HG03039 (cell line): ENCODE results near the gene BRME1.
"Not testable (repeated sequence)": the region's sequence is repeated elsewhere in the genome, so short reads cannot be mapped to it uniquely, and the experiment has no call there.

ENCODE experiments used
- ATAC-seq: cut with Tn5 transposase; IDR thresholded peaks from one replicate; pipeline ENCODE4 v1.9.1; 2021; ENCODE audit warnings: mild to moderate bottlenecking, moderate library complexity; ENCODE audit not compliant: unreplicated experiment

Gene BRME1

DNA sequence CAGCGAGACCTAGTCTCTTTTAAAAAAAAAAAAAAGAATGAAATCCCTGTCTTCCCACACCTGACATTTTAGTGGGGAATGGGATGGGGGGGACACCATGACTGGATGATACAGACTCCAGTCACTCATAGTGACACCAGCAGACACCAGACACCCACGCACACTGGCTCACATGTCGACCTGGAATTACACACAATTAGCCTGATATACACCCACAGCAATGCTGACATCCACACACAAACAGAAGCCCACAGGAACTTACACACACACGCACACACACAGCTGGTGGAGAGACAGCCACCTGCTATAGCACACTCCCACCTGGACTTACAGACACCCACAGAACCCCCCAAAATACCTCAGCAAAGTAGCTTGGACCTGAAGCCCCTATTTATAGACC lies 37.3 kb downstream of the BRME1 start:
- no peak for ATAC-seq

DNA sequence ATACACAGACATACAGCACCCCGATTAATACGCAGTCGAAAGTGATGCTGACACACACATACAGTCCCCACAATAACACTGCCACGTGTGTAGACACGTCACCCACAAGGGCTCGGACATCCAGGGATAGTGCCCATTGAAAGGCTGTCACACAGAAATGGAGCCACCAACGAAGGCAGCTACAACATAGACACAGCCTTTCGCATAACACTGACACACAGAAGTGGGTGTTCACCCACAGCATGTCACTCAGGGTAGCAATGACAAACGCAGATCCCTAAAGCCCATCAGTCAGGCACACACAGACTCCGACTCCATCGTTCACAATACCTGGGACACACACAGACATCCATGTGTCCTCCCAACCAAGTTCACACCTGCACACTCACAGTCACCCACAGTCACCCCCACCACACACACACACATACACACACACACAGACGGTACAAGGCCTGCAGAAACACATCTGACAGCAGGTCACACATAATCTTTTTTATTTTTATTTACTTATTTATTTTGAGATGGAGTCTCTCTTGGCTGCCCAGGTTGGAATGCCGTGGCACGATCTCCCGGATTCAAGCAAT lies 39.4 kb downstream of the BRME1 start:
- ATAC-seq, result no peak

DNA sequence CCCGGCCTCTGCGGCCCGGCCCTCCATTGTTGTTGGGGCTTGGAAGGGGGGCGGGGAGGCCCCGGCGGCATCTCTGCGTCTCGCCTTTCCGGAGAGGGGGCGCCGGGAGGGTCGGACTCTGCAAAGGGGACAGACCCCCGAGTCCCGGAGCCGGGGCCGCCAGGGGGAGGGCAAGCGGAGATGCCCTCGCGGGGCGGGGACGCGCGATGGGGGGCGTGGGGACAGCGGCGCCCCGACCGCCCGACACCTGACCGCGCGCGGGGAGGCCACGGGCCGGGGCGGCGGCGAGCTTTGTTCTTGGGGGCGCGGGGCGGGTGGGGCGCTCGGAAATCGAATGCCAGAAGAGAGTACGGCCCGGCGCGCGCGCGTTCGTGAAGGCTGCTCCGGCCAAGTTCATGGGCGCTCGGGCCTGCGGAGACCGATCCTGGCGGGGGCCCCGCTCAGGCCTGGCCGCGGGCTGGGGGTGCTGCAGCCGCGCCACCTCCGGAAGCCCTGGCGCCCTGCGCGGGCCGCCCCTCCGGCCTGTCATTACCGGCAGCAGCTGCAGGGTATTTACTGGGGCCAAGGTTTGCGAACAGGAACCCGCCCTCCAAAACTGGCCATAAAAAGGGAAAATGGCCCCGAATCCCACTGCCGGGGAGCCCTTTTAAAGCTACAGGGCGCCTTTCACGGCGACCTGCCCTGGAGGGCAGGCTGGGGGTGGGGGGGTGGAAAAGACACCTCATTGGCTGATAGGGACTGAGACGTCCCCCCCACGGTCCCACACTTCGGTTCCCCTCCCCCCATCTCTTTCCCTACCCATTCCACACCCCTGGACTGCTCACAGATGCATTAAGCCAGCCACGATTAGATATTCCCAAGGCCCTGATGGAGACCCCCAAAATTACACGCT lies 40.1 kb downstream of the BRME1 start:
- no peak for ATAC-seq

DNA sequence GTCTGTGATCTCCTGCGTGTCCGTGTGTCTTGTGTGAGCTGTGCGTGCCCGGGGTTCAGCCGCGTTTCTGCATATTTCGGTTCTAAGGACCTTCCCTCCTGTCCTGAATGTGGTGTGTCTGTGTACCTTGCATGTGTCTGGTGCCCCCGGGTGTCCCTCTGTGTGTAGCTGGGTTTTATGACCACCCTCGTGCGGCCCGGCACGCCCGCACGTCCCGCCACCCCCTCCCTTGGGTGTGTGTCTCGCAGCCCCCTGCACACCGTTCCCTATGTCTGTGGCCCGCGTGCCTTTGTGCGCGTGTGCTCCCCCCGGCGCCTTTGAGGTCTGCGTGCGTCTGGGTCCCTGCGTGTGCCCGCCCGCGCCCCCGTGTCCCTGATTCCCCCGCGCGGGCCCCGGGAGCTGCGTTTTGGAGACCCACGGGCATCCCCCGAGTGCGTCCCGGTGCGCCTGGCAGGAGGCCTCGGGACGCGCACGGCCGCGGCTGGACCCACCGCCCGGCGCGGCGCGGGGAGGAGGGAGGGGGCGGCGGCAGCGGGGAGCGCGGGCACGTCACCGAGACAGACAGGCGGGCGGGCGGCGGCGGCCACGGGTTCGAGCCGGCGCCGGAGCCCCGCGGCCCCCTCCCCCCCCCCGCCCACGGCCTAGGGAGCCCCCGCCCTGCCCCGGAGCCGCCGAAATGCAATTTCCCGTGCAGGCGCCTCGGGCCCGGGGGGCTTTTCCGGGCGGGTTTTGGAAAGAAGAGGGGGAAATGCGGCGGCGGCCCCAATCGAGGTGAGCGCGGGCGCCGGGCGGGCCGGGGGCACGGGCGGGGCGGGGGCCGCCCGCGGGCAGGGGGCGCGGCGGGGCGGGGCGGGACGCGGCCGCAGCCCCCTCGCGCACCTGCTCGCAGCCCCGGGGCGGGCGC lies 41.0 kb downstream of the BRME1 start:
- no peak for ATAC-seq

DNA sequence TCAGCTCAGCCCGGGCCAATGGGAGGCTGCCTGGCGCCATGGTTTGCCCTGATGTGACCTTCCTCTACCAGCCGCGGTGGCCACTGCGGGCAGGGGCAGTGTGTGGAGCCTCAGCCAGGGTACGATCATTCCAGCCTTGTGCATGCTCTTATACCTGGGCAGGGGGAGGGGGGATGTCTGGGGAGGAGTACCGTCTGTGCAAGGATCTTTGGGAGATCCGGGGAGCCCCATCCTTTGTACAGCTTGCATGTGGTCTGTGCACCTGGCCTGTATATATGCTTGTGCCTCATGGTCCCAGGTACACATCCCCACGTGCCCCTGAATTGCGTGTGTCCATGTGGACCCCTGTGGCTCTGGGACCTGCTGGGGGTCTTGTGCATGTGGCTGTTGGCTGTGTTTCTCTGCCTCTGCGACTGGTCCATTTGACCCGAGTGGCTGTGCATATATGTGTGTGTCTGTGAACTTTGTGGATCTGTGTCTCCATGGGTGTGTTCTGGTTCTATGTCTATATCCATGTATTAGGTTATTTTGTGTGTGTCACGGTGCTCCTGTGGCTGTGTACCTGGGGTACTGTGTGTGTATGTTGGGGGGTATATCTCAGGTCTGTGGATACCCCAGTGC lies 41.8 kb downstream of the BRME1 start:
- no peak for ATAC-seq

DNA sequence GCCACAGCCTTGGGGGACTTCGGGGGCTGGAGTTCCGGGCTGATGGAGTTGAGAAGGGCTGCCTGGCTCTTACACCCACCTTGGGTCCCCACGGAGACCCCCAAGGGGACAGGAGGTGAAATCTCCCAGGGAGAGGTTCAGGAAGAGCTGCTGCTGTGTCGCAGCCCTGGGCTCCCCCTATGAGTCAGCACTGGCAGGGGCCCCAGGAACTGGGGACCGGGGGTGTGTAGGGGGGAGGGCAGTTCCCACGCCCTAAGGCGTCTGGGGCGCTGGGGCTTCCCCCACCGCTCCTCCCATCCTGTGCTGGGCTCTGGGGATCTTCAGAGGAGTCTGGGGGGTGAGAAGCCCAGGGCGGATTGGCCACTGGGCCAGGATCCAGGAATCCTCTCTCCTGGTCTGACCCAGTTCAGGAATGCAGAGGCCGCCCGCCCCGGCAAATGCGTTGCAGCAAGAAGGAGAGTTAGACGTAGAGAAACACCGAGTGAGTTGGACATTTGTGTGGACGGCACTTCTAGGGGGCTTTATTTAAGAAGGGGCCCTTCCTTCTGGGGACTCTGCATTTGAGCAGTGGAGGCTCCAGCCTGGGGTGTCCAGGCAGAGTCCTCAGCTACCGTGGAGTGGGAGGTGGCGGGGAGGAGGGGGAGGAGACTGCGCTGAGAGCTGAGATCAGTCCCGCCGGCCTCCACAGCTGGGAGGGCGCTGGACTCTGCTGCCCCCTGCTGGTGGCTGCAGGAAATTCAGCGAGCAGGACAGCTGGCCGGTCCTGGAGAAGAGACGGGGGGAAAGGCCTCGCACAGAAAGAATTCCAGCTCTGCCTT lies 44.0 kb downstream of the BRME1 start:
- ATAC-seq, result peak; percentile 72

DNA sequence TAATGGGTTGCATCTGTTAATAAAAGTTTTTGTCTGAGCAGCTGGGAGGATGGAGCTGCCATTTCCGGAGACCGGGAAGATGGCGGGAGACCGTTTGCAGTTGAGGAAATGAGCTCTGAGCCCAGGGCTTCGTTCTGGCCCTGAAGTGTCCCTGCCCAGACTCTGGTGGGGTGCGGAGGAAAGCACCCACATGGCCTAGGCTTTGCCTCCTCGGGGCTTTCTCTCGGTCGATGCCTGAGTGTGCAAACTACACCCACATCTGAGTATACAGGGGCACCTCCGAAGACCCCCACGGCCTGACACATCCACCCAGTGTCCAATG lies 44.6 kb downstream of the BRME1 start:
- peak; percentile 12 for ATAC-seq

DNA sequence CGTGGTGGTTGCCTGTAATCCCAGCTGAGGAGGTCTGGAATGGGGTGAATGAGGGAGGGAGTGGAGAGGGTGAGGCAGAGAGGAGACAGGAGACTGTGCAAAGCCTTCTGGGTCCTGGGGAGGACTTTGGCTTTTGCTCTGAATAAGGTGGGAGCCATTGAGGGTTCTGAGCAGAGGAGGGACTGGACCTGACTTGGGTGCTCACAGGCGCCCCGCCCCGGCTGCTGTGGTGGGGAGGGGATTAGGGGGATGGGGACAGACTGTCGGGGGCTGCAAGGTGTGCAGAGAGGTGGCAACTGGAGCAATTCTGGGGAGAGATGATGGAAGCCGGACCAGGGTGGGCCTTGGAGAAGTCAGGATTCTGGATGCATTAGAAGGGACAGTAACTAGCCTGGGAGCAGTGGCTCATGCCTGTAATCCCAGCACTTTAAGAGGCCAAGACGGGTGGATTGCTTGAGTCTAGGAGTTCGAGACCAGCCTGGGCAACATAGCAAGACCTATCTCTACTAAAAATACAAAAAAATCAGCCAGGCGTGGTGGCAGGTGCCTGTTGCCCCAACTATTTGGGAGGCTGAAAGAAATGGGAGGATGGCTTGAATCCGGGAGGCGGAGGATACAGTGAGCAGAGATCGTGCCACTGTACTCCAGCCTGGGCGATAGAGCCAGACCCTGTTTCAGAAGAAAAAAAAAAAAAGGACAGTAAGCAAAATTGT lies 45.1 kb downstream of the BRME1 start:
- no peak for ATAC-seq

DNA sequence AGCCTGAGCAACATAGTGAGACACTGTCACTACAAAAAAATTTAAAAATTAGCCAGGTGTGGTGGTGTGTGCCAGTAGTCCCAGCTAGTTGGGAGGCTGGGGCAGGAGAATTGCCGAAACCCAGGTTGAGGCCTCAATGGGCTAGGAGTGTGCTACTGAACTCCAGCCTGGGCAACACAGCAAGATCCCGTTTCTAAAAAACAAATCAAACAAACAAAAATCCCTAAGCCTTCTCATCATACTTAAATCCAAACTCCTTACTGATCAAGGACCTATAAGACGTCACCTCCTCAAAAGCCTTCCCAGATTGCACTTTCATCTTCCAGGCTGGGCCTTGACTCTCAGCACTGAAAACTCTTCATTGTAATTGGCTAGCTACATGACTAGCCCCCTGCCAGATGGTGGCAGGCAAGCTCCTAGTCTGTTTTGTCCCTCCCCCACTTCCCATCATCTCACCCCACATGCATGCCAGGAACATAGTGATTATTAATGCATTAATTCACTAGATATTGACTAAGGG lies 46.5 kb downstream of the BRME1 start:
- ATAC-seq, result no peak

DNA sequence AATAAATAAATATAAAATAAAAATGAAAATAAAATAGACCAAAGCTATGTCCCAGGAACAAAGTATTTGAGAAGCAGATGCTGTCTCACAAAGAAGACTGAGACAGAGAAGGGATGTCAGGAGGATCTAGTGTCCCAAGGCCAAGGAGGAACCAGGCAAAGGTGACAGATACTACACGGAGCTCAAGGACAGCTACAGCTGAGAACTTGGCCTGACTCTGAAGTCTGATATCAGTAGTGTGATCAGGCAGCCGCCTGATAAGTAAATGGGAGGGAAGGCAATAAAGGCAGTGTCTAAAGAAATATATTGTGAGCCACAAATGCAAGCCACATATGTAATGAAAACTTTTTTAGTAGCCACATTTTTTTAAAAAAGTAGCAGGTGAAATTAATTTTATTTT lies 49.4 kb downstream of the BRME1 start:
- no peak for ATAC-seq

DNA sequence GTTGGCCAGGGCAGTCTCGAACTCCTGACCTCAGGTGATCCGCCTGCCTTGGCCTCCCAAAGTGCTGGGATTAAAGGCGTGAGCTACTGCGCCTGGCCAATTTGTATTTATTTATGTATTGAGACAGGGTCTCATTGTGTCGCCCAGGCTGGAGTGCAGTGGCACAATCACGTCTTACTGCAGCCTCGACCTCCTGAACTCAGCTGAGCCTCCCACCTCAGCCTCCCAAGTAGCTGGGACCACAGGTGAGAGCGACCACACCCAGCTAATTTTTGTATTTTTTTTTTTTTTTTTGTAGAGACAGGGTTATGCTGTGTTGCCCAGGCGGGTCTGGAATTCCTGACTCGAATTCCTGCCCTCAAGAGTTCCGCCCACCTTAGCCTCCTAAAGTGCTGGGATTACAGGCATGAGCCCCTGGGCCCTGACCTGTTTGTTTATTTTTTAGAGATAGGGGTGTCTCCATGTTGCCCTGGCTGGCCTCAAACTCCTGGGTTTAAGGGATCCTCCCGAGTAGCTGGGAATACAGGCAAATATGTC lies 53.7 kb downstream of the BRME1 start:
- not testable (repeated sequence) for ATAC-seq

DNA sequence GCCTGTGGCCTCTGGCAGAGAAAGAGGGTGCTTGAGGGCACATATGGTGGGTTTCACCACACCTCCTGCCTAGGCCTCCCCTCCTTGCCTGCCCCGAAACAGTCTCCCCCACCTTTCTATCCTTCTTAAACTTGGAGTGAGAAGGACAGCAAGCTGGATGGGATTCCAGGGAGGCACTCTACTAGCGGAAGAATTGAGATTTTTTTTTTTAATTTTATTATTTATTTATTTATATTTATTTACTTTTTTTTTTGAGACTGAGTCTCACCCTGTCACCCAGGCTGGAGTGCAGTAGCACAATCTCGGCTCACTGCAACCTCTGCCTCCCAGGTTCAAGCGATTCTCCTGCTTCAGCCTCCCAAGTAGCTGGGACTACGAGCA lies 54.2 kb downstream of the BRME1 start:
- ATAC-seq, result not testable (repeated sequence)

DNA sequence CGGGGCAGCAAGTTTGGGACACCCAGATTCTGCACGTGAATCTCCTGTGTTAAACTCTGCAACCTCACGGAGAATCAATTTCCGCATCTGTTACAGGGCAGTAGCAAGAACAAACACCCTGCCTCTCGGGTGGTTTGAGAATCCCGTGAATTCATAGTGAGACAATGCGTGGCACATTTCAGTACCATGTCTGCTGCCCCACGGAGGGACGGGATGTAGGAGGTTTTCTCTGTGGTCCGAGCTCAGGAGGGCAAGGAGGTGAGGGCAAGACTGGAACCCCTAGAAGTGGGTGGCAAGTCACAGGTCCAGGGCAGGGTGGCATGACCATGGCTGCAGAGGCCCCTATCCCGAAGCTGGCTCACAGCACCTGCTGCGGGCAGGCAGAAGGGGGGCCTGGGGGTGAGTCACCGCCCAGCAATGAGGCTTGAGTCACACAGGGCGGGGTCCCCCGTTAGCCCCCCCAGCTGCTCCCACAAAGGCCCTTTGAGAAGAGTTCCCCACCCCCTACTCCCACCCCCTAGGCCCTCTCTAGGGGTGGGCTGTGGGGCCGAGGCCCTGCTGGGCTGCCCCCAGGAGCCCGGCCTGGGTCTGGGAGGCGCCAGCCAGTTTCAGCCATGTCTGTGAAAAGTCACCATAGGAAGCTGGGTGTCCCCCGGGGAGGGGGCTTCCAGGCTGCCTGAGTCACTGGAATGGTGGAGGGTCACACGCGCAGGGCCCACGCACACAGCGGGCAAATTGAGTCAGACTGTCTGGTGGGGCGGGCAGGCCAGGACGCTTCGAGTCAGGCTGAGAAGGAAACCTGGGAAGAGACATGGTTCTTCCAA lies 54.8 kb downstream of the BRME1 start:
- no peak for ATAC-seq

DNA sequence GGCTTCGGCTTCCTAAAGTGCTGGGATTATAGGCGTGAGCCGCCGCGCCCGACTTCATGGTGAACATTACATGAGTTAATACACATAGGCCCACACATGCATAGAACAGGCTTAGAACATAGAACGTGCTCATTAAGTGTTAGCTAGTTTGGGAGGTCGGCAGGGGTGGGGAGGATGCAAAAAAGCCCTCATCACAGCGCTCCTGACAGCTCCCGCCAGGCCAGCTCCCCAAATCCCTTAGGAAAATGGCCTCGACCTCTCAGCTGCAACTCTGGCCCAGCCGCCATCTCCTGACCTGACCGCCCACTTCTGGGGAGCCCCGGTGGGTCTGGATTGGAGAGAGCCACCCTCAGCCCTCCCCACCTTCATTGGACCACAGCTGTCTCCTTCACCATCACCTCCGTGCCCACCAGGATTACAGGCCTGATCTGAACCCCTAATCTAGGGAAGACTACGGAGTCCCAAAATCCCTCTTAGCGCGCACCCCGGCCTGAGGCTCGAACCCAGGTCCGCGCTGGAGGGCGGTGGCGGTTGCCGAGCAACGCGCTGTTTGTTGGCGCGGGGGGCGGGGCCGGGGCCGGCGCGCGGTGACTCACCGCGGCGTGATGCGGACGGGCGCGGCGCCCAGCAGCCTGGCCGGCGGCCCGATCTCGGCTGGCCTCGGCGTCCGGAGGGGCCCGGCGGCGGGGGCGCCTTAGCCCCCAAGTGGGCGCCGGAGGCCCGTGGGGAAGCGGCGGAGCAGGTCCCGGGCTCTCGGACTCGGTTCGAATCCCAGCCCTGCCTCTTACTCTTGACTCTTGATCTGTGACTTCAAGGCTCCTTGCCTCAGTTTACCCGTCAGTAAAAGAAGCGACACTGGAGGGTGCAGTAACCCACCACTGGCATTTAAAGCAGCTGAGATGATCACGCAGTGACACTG lies 55.7 kb downstream of the BRME1 start:
- no peak for ATAC-seq

DNA sequence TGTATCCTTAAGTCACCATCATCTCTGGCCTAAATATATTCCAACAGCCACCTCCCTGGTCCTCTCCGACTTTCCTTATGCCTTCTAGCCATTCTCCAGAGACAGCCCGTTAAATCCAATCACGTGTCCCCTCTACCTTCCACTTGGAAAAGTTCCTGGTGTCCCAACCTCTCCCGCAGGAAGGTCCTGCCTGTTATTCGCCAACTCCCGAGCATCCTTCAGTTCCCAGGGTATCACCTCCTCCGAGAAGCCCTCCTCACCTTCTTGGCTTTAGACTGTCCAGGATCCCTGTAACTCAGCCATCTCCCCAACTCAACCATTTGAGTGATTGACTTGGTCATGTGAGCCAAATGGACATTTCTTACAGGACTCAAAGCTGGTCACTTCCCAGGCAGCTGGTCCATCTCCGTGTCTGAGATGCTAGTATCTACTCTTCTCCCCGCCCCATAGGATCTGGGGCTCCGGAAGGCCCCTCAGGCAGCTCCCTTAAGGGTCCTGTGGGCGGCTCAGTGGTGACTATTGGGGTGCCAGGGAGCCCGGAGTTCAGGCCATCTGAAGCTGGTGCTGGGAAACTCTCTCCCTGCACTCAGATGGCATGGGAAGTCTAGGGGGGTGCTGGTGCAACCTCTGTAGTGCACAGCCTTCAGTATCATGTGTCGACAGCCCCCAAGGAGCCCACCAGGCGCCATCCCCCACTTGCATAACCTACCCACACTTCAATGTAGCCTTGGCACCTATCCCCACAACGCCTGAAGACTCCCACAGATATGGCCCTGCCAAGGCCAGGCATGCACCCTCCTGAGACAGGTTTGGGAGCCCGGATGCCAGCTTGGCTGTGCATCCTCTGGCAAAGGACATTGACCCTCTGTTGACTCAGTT lies 56.9 kb downstream of the BRME1 start:
- no peak for ATAC-seq

DNA sequence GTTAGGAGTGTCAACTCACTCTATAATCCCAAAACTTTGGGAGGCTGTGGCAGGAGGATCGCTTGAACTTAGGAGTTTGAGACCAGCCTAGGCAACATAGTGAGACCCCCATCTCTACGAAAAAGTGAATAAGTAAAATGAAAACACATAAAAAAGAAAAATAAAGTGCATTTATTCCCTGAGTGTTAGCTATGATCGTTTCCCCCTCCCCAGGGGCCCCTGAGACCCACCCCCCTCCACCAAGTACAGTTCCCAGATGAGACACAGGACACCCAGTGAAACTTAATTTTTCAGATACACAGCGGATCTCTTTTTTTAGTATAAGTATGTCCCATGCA lies 57.6 kb downstream of the BRME1 start:
- ATAC-seq, result no peak
